Spleen (tissue), 11 donors: ENCODE results near the gene KIF5C. TPM values are rescaled to one million over a fixed set of nuclear protein-coding genes. Genes with fewer than 3 reads are reported as not detected.

Experiments used
- DNase-seq: peaks from one replicate; pipeline ENCODE4 v3.0.0-alpha.2; 2020
- H3K27ac ChIP-seq, 8 donors: fragments of 200-600 bp; sonication (generic) in 7 of 8; 1 replicate in 4 of 8; 2 replicates in 4 of 8; pipeline versions ENCODE4 v1.5.0 to v1.8.0; 2016 to 2021; ENCODE audit warnings: inconsistent platforms in 4 of 8, mild to moderate bottlenecking in 4 of 8, moderate library complexity in 1 of 8
- H3K27me3 ChIP-seq, 7 donors: fragments of 200-600 bp; sonication (generic) in 6 of 7; replicated peaks in 1 of 7; 1 replicate in 4 of 7; 2 replicates in 3 of 7; pipeline versions ENCODE4 v1.5.0 to v1.8.0; 2016 to 2021; ENCODE audit warnings: inconsistent platforms in 3 of 7, mild to moderate bottlenecking in 1 of 7
- H3K36me3 ChIP-seq, 6 donors: fragments of 200-600 bp; sonication (generic) in 5 of 6; 1 replicate in 4 of 6; 2 replicates in 2 of 6; pipeline versions ENCODE4 v1.5.0 to v1.8.0; 2016 to 2021; ENCODE audit warnings: inconsistent platforms in 2 of 6
- H3K4me1 ChIP-seq, 6 donors: fragments of 200-600 bp; sonication (generic) in 5 of 6; 1 replicate in 3 of 6; 2 replicates in 3 of 6; pipeline versions ENCODE4 v1.5.0 to v1.8.0; 2016 to 2021; ENCODE audit warnings: inconsistent platforms in 3 of 6
- H3K4me3 ChIP-seq, 8 donors: fragments of 200-600 bp; sonication (generic) in 7 of 8; 1 replicate in 4 of 8; 2 replicates in 4 of 8; pipeline versions ENCODE4 v1.5.0 to v1.8.0; 2016 to 2021; ENCODE audit warnings: inconsistent platforms in 4 of 8, mild to moderate bottlenecking in 4 of 8, moderate library complexity in 2 of 8
- H3K9me3 ChIP-seq, 8 donors: fragments of 200-600 bp; sonication (generic) in 7 of 8; 1 replicate in 4 of 8; 2 replicates in 4 of 8; pipeline versions ENCODE4 v1.5.0 to v1.8.0; 2016 to 2021; ENCODE audit warnings: inconsistent platforms in 4 of 8
- CTCF ChIP-seq, 11 experiments: fragments of 200-600 bp in 7 of 11; fragments of 450-650 bp in 4 of 11; sonication (generic) in 4 of 11; IDR thresholded peaks in 8 of 11; conservative IDR thresholded peaks in 3 of 11; 1 replicate in 7 of 11; 2 replicates in 4 of 11; pipeline versions ENCODE4 v1.4.0 to v1.8.0; 2016 to 2021; ENCODE audit warnings: antibody characterized with exemption in 11 of 11, inconsistent platforms in 4 of 11, mild to moderate bottlenecking in 1 of 11
- POLR2A ChIP-seq, 3 donors: fragments of 450-650 bp; IDR thresholded peaks; one replicate each; pipeline ENCODE4 v1.5.1; 2017; ENCODE audit warnings: antibody characterized with exemption in 3 of 3, mild to moderate bottlenecking in 1 of 3
- POLR2AphosphoS5 ChIP-seq, 3 donors: sonication (generic); formaldehyde crosslinking; IDR thresholded peaks; one replicate each; pipeline ENCODE4 v1.5.1; 2017; ENCODE audit warnings: antibody characterized with exemption in 3 of 3
- WGBS, 5 donors: extraction: QIAGEN DNeasy Blood & Tissue Kit in 3 of 5; methylation state at CpG; one replicate each; pipeline versions ENCODE4 v1.1.5 to v1.1.7; 2013 to 2018; 5-methylcytosine and 5-hydroxymethylcytosine counted together
- intact Hi-C: fragments of 100-400 bp; cut with DNase I; formaldehyde crosslinking; loops from one replicate; pipeline ENCODE4 v1.15.0; 2023; ENCODE audit warnings: low total_unique reads
- polyA plus RNA-seq, 3 donors: library from polyadenylated mRNA; stranded (reverse); fragments of 200-250 nt; gene quantifications; one replicate each; pipeline ENCODE4 v1.2.1, GENCODE V29; 2013
- total RNA-seq, 7 donors: library from RNA; depleted of rRNA in 3 of 7; stranded (reverse); fragments of >200 nt in 3 of 7; fragmentation: NEBNext Ultra II Directional in 4 of 7; extraction: Animal tissue kit (Norgen Biotek cat#: 25700) in 4 of 7; gene quantifications; one replicate each; pipeline versions ENCODE4 v1.1.0 to v1.2.1, GENCODE V29; 2016 to 2021
- donor health status: healthy with polysubstance abuse.
- donor health status: DM: no; HTN: no; CAD: no; lungs with moderate emphysema.
- donor health status: DM: no; HTN: no; CAD: no.
- donor health status: Bipolar disorder and iron deficiency.
- donor health status: healthy.
- donor health status: DM: no; HTN: no; CAD: no.
- donor health status: DM: yes; HTN: yes; CAD: no.

The KIF5C gene
- total and polyA plus RNA-seq, 10 donors: 0.61 to 8.3 (median 4.3) TPM

DNA sequence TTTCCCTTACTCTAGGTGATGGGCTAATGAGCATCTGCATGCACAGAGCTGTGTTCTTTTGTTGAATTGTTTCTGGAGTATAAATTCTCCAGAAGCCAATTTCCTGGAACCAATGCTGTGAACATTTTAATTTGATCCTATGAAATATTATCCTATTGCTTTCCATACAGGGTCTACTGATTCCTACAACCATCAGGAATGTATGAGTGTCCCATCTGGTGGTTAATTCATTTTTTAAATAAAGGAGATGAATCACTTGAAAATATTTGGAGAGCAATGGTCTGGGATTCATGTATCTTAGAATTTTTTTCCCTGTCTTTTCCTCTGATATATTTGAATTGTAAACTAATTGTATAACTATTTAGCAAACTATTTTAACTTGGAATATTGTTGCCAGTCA, 14.0 kb downstream of the KIF5C start:
- Histone ChIP-seq H3K4me3 (no peak overlapping the region), H3K27ac (no peak overlapping the region), H3K4me1 (peaks cover 4 to 18% (median 13%) of the 10 kb centered on the region in 6 donors), H3K9me3 (peaks cover 0 to 21% (median 14%) of the 10 kb centered on the region in 8 donors), H3K27me3 (peaks cover 0 to 61% (median 23%) of the 10 kb centered on the region in 7 donors), H3K36me3 (no peaks in the 10 kb centered on the region)
- no peak for DNase-seq
- intact Hi-C loops: no loop called here
- no peak for TF ChIP-seq POLR2A (IDR thresholded peaks at IDR 0.05)
- no peak for TF ChIP-seq POLR2AphosphoS5 (IDR thresholded peaks at IDR 0.05)
- TF ChIP-seq CTCF (IDR thresholded peaks at IDR 0.05 in 8 of 11, conservative IDR thresholded peaks at IDR 0.05 in 3 of 11): no peak

GRCh38 chr2:148893906-148894305, 18.9 kb downstream of the KIF5C start:
- intact Hi-C loops: no loop called here
- TF ChIP-seq CTCF (IDR thresholded peaks at IDR 0.05 in 8 of 11, conservative IDR thresholded peaks at IDR 0.05 in 3 of 11): no peak
- TF ChIP-seq POLR2AphosphoS5 (IDR thresholded peaks at IDR 0.05): no peak
- no peak for TF ChIP-seq POLR2A (IDR thresholded peaks at IDR 0.05)
- Histone ChIP-seq H3K27ac (no peak overlapping the region), H3K27me3 (peaks cover 0 to 29% (median 9%) of the 10 kb centered on the region in 7 donors), H3K4me3 (no peak overlapping the region), H3K36me3 (no peaks in the 10 kb centered on the region), H3K9me3 (peaks cover 0 to 21% (median 14%) of the 10 kb centered on the region in 8 donors), H3K4me1 (no peaks in the 10 kb centered on the region)
- no peak for DNase-seq

GRCh38 chr2:148896136-148896535, 21.1 kb downstream of the KIF5C start:
- H3K9me3 ChIP-seq: peaks cover 0 to 21% (median 14%) of the 10 kb centered on the region in 8 donors
- TF ChIP-seq CTCF (IDR thresholded peaks at IDR 0.05 in 8 of 11, conservative IDR thresholded peaks at IDR 0.05 in 3 of 11): no peak
- TF ChIP-seq POLR2AphosphoS5 (IDR thresholded peaks at IDR 0.05): no peak
- TF ChIP-seq POLR2A (IDR thresholded peaks at IDR 0.05): no peak
- H3K4me1 ChIP-seq: peaks cover 0 to 2% (median 0%) of the 10 kb centered on the region in 6 donors
- no peak overlapping the region for H3K27ac ChIP-seq
- WGBS, 5 donors: 77 to 90% (median 82%) methylated on average over 4 of the region's 4 CpGs
- intact Hi-C loops: no loop called here
- no peak for DNase-seq
- H3K4me3 ChIP-seq: no peak overlapping the region
- no peaks in the 10 kb centered on the region for H3K36me3 ChIP-seq
- H3K27me3 ChIP-seq: peaks cover 0 to 8% (median 0%) of the 10 kb centered on the region in 7 donors

DNA sequence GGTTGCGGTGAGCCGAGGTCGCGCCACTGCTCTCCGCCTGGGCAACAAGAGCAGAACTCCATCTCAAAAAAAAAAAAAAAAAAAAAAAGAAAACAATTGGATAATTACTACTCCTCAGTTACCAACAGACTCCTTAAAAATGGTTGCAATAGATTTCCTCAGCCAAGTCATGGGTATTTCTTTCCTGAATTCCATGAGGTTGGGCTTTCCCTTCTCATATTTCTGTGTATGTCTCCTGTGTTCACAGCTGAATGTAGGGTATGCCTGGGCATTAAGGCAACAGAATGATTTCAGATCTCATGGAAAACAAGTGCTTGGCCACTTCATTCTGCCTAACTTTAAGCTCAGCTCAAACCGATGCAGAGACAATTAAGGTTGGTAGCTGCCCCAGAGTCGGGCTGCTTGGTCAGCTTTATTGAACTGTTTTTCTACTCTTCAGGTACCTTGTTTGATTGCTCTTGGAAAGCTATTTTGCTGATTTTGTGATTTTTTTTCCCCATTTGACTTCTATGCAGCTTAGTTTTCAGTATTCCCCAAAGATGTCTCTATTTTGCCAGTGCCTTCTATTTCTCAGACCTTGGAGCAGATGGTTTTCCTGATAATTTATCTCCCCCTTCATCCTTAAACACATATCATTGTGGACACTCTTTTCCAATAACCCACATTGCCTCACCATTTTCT, 24.8 kb downstream of the KIF5C start:
- WGBS, 5 donors: 94 to 97% (median 97%) methylated on average over 7 of the region's 7 CpGs
- H3K4me3 ChIP-seq: no peak overlapping the region
- no peak for DNase-seq
- intact Hi-C loops: no loop called here
- H3K36me3 ChIP-seq: no peaks in the 10 kb centered on the region
- peaks cover 0 to 9% (median 0%) of the 10 kb centered on the region in 6 donors for H3K4me1 ChIP-seq
- TF ChIP-seq POLR2AphosphoS5 (IDR thresholded peaks at IDR 0.05) (no peak), POLR2A (IDR thresholded peaks at IDR 0.05) (no peak), CTCF (IDR thresholded peaks at IDR 0.05 in 8 of 11, conservative IDR thresholded peaks at IDR 0.05 in 3 of 11) (no peak)
- peaks cover 0 to 5% (median 0%) of the 10 kb centered on the region in 7 donors for H3K27me3 ChIP-seq
- H3K9me3 ChIP-seq: no peaks in the 10 kb centered on the region
- H3K27ac ChIP-seq: no peak overlapping the region
